Liver (tissue), 9 donors: ENCODE measurements around the gene ZNF595. TPM values are rescaled to one million over a fixed set of nuclear protein-coding genes. Genes with fewer than 3 reads are reported as not detected.
"Not testable (repeated sequence)": the region's sequence is repeated elsewhere in the genome, so short reads cannot be mapped to it uniquely, and the experiment has no call there.

Experiments
- DNase-seq: peaks from one replicate; pipeline ENCODE4 v3.0.0-alpha.2; 2017; ENCODE audit warnings: low spot score
- H3K27ac ChIP-seq, 2 donors: one replicate each; pipeline ENCODE4 v1.7.0; 2013; ENCODE audit warnings: inconsistent platforms in 2 of 2, low read length in 2 of 2, control low read depth in 1 of 2, low read depth in 1 of 2, mild to moderate bottlenecking in 1 of 2
- H3K27me3 ChIP-seq, 4 donors: one replicate each; pipeline versions ENCODE4 v1.6.1 to v1.7.0; 2013; ENCODE audit warnings: low read length in 3 of 4, inconsistent platforms in 1 of 4, mild to moderate bottlenecking in 1 of 4, moderate library complexity in 1 of 4; ENCODE audit not compliant: control insufficient read depth in 4 of 4, insufficient read depth in 4 of 4
- H3K36me3 ChIP-seq, 4 donors: one replicate each; pipeline versions ENCODE4 v1.6.1 to v1.7.0; 2013; ENCODE audit warnings: low read length in 3 of 4, mild to moderate bottlenecking in 3 of 4, low read depth in 1 of 4, moderate library complexity in 1 of 4; ENCODE audit not compliant: control insufficient read depth in 4 of 4, insufficient read depth in 3 of 4
- H3K4me1 ChIP-seq, 4 donors: one replicate each; pipeline versions ENCODE4 v1.6.1 to v1.7.0; 2013; ENCODE audit warnings: low read length in 3 of 4, mild to moderate bottlenecking in 3 of 4, moderate library complexity in 1 of 4; ENCODE audit not compliant: control insufficient read depth in 4 of 4, insufficient read depth in 4 of 4
- H3K4me3 ChIP-seq, 3 donors: one replicate each; pipeline versions ENCODE4 v1.6.1 to v1.7.0; 2013; ENCODE audit warnings: low read length in 3 of 3, control low read depth in 1 of 3, low read depth in 1 of 3, mild to moderate bottlenecking in 1 of 3
- H3K9ac ChIP-seq, 2 donors: one replicate each; pipeline ENCODE4 v1.7.0; 2013; ENCODE audit warnings: low read length in 2 of 2, mild to moderate bottlenecking in 2 of 2, moderate library complexity in 2 of 2, control low read depth in 1 of 2, low read depth in 1 of 2
- H3K9me3 ChIP-seq, 4 donors: one replicate each; pipeline versions ENCODE4 v1.6.1 to v1.7.0; 2013; ENCODE audit warnings: low read length in 3 of 4; ENCODE audit not compliant: control insufficient read depth in 4 of 4
- EGR1 ChIP-seq, 2 donors: IDR thresholded peaks; 2 replicates each; pipeline ENCODE4 v1.6.1; 2016 to 2018; ENCODE audit warnings: antibody characterized with exemption in 2 of 2, low read depth in 2 of 2
- FOXA1 ChIP-seq: IDR thresholded peaks from 2 replicates; pipeline ENCODE4 v1.6.1; 2016; ENCODE audit warnings: antibody characterized with exemption
- FOXA2 ChIP-seq: IDR thresholded peaks from 2 replicates; pipeline ENCODE4 v1.6.1; 2016; ENCODE audit warnings: antibody characterized with exemption
- GABPA ChIP-seq, 2 donors: IDR thresholded peaks in 1 of 2; conservative IDR thresholded peaks in 1 of 2; 2 replicates each; pipeline ENCODE4 v1.6.1; 2016; ENCODE audit warnings: antibody characterized with exemption in 2 of 2, mild to moderate bottlenecking in 1 of 2, moderate library complexity in 1 of 2
- HNF4A ChIP-seq, 2 donors: conservative IDR thresholded peaks; 2 replicates each; pipeline ENCODE4 v1.6.1; 2016; ENCODE audit warnings: antibody characterized with exemption in 2 of 2, mild to moderate bottlenecking in 2 of 2
- HNF4G ChIP-seq: IDR thresholded peaks from 2 replicates; pipeline ENCODE4 v1.6.1; 2016; ENCODE audit warnings: antibody characterized with exemption
- JUND ChIP-seq, 2 donors: IDR thresholded peaks; 2 replicates each; pipeline ENCODE4 v1.6.1; 2016; ENCODE audit warnings: antibody characterized with exemption in 2 of 2
- NR2F2 ChIP-seq: IDR thresholded peaks from 2 replicates; pipeline ENCODE4 v1.6.1; 2016; ENCODE audit warnings: antibody characterized with exemption
- RAD21 ChIP-seq, 2 donors: IDR thresholded peaks; 2 replicates each; pipeline ENCODE4 v1.6.1; 2016; ENCODE audit warnings: antibody characterized with exemption in 2 of 2, mild to moderate bottlenecking in 2 of 2
- RXRA ChIP-seq, 2 donors: IDR thresholded peaks; 2 replicates each; pipeline ENCODE4 v1.6.1; 2017 to 2018; ENCODE audit warnings: antibody characterized with exemption in 2 of 2, mild to moderate bottlenecking in 1 of 2
- SP1 ChIP-seq: IDR thresholded peaks from 2 replicates; pipeline ENCODE4 v1.6.1; 2018; ENCODE audit warnings: antibody characterized with exemption, mild to moderate bottlenecking
- TAF1 ChIP-seq: conservative IDR thresholded peaks from 2 replicates; pipeline ENCODE4 v1.6.1; 2016; ENCODE audit warnings: antibody characterized with exemption, mild to moderate bottlenecking
- YY1 ChIP-seq: IDR thresholded peaks from 2 replicates; pipeline ENCODE4 v1.6.1; 2016; ENCODE audit warnings: antibody characterized with exemption, mild to moderate bottlenecking
- WGBS: extraction: QIAGEN DNeasy Blood & Tissue Kit; methylation state at CpG from one replicate; pipeline ENCODE4 v1.1.7; 2013; 5-methylcytosine and 5-hydroxymethylcytosine counted together
- polyA plus RNA-seq, 2 donors: library from polyadenylated mRNA; stranded (reverse) in 1 of 2; unstranded in 1 of 2; fragments of 200-250 nt in 1 of 2; fragments of >200 nt in 1 of 2; fragmentation: Nextera tagmentation in 1 of 2; extraction: Ambion mirVana in 1 of 2; gene quantifications; one replicate each; pipeline versions ENCODE4 v1.2.1 to v1.2.3, GENCODE V29; 2013 to 2015
- total RNA-seq, 2 donors: library from RNA; depleted of rRNA; stranded (reverse); fragments of >200 nt; gene quantifications; one replicate each; pipeline ENCODE4 v1.2.3, GENCODE V29; 2014
- TF ChIP-seq, protein P1 (sequence below): IDR thresholded peaks from 2 replicates; pipeline ENCODE4 v1.6.1; 2016; ENCODE audit warnings: antibody characterized with exemption
- TF ChIP-seq, protein P2 (sequence below): fragments of 150-350 bp; IDR thresholded peaks from 2 replicates; pipeline ENCODE4 v1.5.1; 2017; ENCODE audit warnings: improper control_type of control experiment, low read depth, low read length; ENCODE audit not compliant: missing input control
- TF ChIP-seq, protein P3 (sequence below): IDR thresholded peaks from 2 replicates; pipeline ENCODE4 v1.6.1; 2016; ENCODE audit warnings: antibody characterized with exemption, mild to moderate bottlenecking
- TF ChIP-seq, protein P4 (sequence below): IDR thresholded peaks from 2 replicates; pipeline ENCODE4 v1.6.1; 2016; ENCODE audit warnings: antibody characterized with exemption
- TF ChIP-seq, protein P5 (sequence below): IDR thresholded peaks from 2 replicates; pipeline ENCODE4 v1.6.1; 2016; ENCODE audit warnings: antibody characterized with exemption
- donor health status: healthy.
- donor health status: healthy.
- donor health status: healthy.
- donor health status: healthy.
- donor health status: healthy.

Gene ZNF595
- total and polyA plus RNA-seq, 4 donors = 2.1 to 9.9 (median 5.8) TPM

DNA sequence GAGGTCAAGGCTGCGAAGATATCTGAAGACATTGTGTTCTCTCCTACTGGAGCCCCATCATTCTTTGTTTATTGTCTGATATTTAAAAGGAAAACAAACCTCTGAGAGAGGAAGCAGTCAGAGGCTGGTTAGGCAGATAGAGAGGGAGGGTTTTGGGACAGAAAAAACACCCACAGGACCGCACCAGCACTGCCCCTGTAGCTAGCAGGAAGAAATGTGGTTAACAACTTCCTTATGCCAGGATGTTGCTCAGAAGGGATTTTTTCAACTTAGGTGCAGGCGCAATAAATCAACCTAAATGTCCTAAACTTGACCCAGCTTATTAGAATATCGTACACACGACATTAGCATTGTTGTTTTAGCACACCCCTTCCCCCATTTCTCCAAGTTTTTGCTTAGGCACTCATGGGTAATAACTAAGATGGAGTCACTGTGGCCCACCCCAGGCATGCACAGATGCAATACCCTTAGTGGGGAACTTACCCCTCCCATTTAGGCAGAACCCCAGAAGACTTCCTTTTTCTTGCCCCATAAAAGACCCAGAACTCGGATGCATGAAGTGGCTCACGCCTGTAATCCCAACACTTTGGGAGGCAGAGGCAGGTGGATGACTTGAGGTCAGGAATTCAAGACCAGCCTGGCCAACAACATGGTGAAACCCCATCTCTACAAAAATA is 68.4 kb downstream of the ZNF595 start:
- no peaks in the 10 kb centered on the region for H3K27me3 ChIP-seq
- no peak overlapping the region for H3K9ac ChIP-seq
- no peak for DNase-seq
- H3K9me3 ChIP-seq = peaks cover 5 to 40% (median 14%) of the 10 kb centered on the region in 4 donors
- peaks cover 2 to 14% (median 8%) of the 10 kb centered on the region in 4 donors for H3K4me1 ChIP-seq
- H3K27ac ChIP-seq = no peak overlapping the region
- TF ChIP-seq, protein P1, sequence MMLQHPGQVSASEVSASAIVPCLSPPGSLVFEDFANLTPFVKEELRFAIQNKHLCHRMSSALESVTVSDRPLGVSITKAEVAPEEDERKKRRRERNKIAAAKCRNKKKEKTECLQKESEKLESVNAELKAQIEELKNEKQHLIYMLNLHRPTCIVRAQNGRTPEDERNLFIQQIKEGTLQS = no peak
- TF ChIP-seq NR2F2 (peak; percentile 77), FOXA1 (no peak)
- no peak overlapping the region for H3K4me3 ChIP-seq
- H3K36me3 ChIP-seq = peaks cover 0 to 4% (median 0%) of the 10 kb centered on the region in 4 donors
- 72% methylated on average over 7 of the region's 7 CpGs for WGBS

DNA sequence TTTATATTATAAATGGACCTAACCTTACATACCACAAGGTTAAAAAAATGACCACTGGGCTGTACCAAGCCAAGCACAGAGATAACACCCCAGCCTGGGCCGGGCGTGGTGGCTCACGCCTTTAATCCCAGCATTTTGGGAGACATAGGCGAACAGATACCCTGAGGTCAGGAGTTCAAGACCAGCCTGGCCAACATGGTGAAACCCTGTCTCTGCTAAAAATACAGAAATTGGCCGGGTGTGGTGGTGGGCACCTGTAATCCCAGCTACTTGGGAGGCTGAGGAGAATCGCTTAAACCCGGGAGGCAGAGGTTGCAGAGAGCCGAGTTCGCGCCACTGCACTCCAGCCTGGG is 70.8 kb downstream of the ZNF595 start:
- DNase-seq = peak; percentile 37
- Histone ChIP-seq H3K9me3 (peaks cover 2 to 50% (median 9%) of the 10 kb centered on the region in 4 donors), H3K36me3 (peaks cover 2 to 26% (median 16%) of the 10 kb centered on the region in 4 donors), H3K4me3 (peak overlapping the region; percentile 58 to 75 (median 73)), H3K4me1 (peaks cover 2 to 14% (median 8%) of the 10 kb centered on the region in 4 donors), H3K27ac (peak overlapping the region; percentile 85 to 90)
- not testable (repeated sequence) for H3K9ac ChIP-seq, H3K27me3 ChIP-seq
- WGBS = 42% methylated on average over 10 of the region's 10 CpGs

DNA sequence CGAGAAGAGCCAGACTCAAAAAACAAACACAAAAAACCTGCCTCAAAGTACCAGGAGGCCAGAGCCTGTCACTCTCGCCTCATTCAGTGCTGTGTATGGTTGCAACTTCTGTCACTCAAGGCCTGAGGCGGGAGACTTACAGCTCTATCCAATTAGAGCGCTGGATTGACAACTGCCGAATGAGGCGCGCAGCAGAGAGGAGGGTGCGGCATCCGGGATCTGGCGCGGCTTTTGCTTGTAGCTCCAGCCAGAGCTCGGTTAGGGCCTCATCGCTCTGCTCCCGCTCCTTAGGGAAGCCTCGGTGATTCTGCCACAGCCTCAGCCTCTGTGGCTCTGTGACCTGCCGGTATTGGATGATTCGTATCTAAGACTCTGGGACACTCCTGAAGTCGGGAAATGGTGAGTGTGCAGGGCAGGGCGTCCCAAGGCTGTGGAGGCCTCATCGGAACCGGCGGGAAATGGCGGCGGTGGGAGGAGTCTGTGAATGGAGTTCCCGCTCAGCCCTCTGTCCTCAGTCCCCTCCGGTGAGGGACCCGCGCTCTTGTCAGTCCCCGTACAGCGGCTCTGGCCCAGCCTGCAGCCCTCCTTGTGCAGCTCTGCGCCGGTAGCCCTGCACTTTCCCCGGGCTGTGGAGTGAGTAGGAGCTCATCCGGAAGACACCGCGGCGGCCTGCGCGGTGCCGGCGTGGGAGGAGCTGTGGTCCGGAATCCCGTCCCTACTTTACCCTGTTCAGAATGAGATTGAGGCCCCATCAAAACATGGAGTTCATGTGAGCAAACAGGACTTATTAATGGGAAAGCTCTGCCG is 71.4 kb downstream of the ZNF595 start, which contains the start of gene ZNF718:
TSS of gene ZNF718 (plus strand) at position 227 of the 807 bp plus-strand sequence. CDS start at position 397, 170 bp downstream.
- Histone ChIP-seq H3K36me3 (peaks cover 2 to 30% (median 16%) of the 10 kb centered on the region in 4 donors), H3K9ac (peak within 1 kb of the TSS; percentile 36 to 81), H3K4me1 (peaks cover 2 to 14% (median 8%) of the 10 kb centered on the region in 4 donors), H3K9me3 (peaks cover 2 to 53% (median 8%) of the 10 kb centered on the region in 4 donors), H3K27ac (peak within 1 kb of the TSS; percentile 85 to 90), H3K27me3 (no peaks in the 10 kb centered on the region), H3K4me3 (peak within 1 kb of the TSS; percentile 58 to 75 (median 73))
- WGBS = under 1% methylated on average over 44 of the region's 44 CpGs
- DNase-seq = peak; percentile 89
- TF ChIP-seq YY1 (peak; percentile 98), NR2F2 (no peak), HNF4G (no peak), JUND (IDR thresholded peaks at IDR 0.05) (no peak), FOXA2 (no peak), RXRA (IDR thresholded peaks at IDR 0.05) (no peak), FOXA1 (no peak), GABPA (IDR thresholded peaks at IDR 0.05 in 1 of 2, conservative IDR thresholded peaks at IDR 0.05 in 1 of 2) (peak in 1 of 2 donors; percentile 83), TAF1 (peak; percentile 49), RAD21 (IDR thresholded peaks at IDR 0.05) (no peak), HNF4A (conservative IDR thresholded peaks at IDR 0.05) (no peak), SP1 (peak; percentile 92), EGR1 (IDR thresholded peaks at IDR 0.05; ENCODE audit: low read depth in 2 of 2) (no peak)
- TF ChIP-seq, protein P2, sequence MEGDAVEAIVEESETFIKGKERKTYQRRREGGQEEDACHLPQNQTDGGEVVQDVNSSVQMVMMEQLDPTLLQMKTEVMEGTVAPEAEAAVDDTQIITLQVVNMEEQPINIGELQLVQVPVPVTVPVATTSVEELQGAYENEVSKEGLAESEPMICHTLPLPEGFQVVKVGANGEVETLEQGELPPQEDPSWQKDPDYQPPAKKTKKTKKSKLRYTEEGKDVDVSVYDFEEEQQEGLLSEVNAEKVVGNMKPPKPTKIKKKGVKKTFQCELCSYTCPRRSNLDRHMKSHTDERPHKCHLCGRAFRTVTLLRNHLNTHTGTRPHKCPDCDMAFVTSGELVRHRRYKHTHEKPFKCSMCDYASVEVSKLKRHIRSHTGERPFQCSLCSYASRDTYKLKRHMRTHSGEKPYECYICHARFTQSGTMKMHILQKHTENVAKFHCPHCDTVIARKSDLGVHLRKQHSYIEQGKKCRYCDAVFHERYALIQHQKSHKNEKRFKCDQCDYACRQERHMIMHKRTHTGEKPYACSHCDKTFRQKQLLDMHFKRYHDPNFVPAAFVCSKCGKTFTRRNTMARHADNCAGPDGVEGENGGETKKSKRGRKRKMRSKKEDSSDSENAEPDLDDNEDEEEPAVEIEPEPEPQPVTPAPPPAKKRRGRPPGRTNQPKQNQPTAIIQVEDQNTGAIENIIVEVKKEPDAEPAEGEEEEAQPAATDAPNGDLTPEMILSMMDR = no peak
- TF ChIP-seq, protein P3, sequence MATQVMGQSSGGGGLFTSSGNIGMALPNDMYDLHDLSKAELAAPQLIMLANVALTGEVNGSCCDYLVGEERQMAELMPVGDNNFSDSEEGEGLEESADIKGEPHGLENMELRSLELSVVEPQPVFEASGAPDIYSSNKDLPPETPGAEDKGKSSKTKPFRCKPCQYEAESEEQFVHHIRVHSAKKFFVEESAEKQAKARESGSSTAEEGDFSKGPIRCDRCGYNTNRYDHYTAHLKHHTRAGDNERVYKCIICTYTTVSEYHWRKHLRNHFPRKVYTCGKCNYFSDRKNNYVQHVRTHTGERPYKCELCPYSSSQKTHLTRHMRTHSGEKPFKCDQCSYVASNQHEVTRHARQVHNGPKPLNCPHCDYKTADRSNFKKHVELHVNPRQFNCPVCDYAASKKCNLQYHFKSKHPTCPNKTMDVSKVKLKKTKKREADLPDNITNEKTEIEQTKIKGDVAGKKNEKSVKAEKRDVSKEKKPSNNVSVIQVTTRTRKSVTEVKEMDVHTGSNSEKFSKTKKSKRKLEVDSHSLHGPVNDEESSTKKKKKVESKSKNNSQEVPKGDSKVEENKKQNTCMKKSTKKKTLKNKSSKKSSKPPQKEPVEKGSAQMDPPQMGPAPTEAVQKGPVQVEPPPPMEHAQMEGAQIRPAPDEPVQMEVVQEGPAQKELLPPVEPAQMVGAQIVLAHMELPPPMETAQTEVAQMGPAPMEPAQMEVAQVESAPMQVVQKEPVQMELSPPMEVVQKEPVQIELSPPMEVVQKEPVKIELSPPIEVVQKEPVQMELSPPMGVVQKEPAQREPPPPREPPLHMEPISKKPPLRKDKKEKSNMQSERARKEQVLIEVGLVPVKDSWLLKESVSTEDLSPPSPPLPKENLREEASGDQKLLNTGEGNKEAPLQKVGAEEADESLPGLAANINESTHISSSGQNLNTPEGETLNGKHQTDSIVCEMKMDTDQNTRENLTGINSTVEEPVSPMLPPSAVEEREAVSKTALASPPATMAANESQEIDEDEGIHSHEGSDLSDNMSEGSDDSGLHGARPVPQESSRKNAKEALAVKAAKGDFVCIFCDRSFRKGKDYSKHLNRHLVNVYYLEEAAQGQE = peak; percentile 18
- TF ChIP-seq, protein P1 = no peak
- TF ChIP-seq, protein P4, sequence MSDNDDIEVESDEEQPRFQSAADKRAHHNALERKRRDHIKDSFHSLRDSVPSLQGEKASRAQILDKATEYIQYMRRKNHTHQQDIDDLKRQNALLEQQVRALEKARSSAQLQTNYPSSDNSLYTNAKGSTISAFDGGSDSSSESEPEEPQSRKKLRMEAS = no peak
- TF ChIP-seq, protein P5, sequence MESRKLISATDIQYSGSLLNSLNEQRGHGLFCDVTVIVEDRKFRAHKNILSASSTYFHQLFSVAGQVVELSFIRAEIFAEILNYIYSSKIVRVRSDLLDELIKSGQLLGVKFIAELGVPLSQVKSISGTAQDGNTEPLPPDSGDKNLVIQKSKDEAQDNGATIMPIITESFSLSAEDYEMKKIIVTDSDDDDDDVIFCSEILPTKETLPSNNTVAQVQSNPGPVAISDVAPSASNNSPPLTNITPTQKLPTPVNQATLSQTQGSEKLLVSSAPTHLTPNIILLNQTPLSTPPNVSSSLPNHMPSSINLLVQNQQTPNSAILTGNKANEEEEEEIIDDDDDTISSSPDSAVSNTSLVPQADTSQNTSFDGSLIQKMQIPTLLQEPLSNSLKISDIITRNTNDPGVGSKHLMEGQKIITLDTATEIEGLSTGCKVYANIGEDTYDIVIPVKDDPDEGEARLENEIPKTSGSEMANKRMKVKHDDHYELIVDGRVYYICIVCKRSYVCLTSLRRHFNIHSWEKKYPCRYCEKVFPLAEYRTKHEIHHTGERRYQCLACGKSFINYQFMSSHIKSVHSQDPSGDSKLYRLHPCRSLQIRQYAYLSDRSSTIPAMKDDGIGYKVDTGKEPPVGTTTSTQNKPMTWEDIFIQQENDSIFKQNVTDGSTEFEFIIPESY = peak; percentile 62
